Suppressor macrophage (primary cell): ENCODE data around the gene ZBTB44.
"Not testable (repeated sequence)": the region's sequence is repeated elsewhere in the genome, so short reads cannot be mapped to it uniquely, and the experiment has no call there.

ENCODE experiments used
- DNase-seq, 4 experiments: peaks; one replicate each; pipeline ENCODE4 v3.0.0-alpha.2; 2020 to 2022
- total RNA-seq, 17 experiments: gene quantifications; one replicate each; lab custom pipeline; 2026; ENCODE audit warnings: mixed read lengths in 6 of 17, inconsistent platforms in 3 of 17; lab: John Stamatoyannopoulos, UW

Gene ZBTB44, protein sequence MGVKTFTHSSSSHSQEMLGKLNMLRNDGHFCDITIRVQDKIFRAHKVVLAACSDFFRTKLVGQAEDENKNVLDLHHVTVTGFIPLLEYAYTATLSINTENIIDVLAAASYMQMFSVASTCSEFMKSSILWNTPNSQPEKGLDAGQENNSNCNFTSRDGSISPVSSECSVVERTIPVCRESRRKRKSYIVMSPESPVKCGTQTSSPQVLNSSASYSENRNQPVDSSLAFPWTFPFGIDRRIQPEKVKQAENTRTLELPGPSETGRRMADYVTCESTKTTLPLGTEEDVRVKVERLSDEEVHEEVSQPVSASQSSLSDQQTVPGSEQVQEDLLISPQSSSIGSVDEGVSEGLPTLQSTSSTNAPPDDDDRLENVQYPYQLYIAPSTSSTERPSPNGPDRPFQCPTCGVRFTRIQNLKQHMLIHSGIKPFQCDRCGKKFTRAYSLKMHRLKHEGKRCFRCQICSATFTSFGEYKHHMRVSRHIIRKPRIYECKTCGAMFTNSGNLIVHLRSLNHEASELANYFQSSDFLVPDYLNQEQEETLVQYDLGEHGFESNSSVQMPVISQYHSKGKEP
- 8.4 to 54.9 (median 30.0) reads per million in 17 experiments for total RNA-seq

DNA sequence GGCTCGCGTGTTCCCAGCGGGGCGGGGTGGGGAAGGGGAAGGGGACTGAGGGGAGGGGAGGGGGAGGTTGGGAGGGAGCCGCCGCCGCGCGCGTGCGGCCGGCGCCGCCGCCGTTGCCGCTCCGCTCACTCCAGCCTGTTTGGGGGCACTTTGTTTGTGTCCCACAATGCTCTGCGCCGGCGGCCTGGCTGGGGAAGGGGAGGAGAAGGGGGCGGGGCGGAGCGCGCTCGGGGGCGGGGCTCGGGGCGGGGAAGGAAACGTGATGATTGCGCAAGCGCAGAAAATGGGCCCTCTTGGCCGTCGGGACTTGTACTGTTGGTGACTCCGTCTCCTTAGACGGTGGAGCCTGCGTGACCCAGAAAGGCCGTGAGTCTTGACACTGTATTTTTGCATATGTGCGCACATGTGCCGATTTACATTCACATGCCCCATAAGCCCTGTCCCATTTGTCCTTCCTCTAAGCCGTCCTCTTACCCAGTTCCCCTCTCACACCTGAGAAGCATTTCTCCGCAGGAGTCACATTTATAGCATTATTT is at the start of gene ZBTB44:
TSS of gene ZBTB44 (minus strand) at position 168 of the 536 bp plus-strand sequence. CDS start 53,044 bp downstream, outside the sequence.
- DNase-seq, result peak; percentile 92 to 98 (median 93)

DNA sequence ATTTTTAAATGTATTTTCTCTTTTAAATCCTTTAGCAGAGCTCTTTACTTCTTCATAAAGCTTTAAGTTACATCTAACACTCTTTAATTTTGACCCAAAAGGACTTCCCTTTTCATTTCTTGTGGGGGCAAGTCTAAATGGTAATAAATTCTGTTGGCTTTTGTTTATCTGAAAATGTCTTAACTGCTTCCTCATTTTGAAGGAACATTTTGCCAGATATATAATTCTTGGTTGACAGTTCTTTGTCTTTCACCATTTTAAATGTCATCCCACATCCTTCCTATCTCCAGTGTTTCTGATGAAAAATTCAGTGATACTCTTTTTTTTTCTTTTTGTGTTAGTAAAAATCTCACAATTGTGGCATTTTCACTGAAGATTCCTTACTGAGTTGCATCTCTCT is 44.7 kb upstream of the ZBTB44 start:
- peak in 1 of 4 experiments; percentile 2 for DNase-seq

DNA sequence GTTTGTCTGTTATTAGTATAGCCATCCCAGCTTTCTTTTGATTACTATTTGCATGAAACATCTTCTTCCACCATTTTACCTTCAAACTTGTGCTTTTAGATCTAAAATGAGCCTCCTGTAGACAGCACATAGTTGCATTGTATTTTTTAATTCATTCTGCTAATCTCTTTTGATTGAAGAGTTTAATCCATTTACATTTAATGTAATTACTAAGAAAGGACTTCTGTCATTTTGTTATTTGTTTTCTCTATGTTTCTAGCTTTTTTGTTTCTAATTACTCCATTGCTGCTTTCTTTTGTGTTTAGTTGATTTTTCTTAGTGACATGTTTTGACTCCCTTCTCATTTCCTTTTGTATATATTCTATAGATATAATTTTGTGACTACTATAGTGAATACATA is 43.7 kb upstream of the ZBTB44 start:
- DNase-seq, result no peak

DNA sequence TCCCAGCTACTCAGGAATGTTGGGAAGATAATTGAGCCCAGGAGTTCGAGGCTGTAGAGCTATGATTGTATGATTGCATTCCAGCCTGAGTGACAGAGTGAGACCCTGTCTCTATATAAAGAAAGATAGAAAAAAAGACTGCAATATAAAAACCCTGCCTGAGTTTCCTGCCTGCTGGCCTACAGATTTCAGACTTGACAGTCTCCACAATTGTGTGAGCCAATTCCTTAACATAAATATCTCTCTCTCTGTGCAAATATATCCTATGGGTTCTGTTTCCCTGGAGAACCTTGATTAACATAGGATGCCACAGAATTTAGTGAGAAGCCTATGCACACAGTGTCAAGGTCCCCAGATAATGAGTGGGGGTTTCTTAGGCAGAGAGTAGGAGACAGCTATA is 32.5 kb upstream of the ZBTB44 start:
- no peak for DNase-seq

DNA sequence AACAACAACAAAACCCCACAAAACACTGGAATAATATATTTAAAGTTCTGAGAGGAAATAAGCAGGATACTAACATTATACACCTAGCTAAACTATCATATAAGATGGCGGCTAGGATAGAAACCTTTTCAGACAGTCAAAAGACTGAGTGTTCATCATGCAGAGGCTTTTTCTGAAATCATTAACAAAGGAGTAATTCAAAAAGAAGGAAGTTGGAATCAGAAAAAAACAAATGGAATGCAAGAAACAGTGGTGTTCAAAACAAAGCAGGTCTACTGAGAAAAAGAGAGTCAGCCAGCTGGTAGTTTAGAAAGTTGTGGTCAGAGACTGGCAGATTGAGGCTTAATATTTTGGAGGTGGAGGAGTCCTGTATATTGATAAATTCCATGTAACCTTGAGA is 30.1 kb upstream of the ZBTB44 start:
- DNase-seq, result no peak

DNA sequence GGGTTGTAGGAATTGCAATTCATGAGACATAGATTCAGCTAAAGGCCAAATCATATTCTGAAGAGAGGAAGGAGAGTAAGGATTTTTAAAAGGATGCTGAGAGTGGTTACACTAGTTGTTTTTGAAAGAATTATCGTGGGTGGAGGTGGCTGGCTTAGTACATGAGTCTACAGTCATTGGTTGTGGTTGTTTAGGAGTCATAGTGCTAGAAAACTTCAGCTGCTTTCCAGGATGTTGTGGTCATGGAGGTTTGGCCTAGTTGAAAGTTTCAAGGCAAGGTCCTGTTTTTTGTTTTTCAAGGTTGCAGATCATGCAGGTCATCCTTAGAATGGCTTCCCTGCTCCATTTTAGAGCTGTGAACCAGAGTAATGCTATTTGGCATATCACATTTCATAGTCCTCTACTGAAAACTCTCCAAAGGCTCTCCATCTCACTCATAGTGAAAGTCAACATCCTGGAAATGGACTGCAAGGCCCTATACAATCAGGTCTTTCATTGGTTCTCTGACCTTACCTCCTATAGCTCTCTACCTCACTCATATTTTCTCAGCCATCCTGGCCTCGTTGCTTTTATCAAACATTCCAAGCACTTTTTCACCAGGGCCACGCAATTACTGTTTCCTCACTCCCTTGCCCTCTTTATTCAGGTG is 26.1 kb upstream of the ZBTB44 start:
- no peak for DNase-seq

DNA sequence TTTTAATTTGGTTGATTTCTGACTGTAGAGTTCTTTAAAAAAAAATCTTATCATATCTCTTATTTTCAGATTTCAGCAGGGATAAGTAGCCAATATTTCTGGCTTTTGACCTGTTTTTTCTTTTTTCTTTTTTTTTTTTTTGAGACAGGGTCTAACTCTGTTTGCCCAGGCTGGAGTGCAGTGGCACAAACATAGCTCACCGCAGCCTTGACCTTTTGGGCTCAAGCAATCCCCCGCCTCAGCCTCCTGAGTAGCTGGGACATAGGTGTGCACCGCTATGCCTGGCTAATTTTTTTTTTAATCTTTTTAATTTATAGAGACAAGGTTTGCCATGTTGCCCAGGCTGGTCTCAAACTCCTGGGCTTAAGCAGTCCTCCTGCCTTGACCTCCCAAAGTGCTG is 23.9 kb upstream of the ZBTB44 start:
- DNase-seq, result no peak

DNA sequence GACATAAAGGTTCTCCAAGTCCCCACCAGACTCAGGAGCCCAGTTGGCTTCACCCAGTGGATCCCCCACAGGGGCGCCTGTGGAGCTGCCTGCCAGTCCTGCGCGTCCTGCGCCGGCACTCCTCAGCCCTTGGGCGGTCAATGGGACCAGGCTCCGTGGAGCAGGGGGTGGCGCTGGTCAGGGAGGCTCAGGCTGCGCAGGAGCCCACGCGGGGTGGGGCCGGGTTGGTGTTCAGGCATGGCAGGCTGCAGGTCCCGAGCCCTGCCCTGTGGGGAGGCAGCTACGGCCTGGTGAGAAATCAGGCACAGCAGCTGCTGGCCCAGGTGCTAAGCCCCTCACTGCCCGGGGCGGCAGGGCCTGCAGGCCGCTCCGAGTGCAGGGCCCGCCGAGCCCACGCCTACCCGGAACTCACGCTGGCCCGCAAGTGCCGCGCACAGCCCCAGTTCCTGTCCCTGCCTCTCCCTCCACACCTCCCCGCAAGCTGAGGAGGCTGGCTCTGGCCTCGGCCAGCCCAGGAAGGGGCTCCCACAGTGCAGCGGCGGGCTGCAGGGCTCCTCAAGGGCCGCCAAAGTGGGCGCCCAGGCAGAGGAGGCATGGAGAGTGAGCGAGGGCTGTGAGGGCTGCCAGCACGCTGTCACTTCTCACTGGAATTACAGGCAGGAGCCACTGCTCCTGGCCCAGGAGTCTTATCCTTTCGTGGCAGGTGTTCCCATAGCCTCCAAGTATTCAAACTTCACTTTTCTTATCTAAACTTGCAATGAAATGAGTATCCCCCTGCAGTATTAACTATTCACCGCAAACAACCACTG is 22.8 kb upstream of the ZBTB44 start:
- DNase-seq, result no peak

DNA sequence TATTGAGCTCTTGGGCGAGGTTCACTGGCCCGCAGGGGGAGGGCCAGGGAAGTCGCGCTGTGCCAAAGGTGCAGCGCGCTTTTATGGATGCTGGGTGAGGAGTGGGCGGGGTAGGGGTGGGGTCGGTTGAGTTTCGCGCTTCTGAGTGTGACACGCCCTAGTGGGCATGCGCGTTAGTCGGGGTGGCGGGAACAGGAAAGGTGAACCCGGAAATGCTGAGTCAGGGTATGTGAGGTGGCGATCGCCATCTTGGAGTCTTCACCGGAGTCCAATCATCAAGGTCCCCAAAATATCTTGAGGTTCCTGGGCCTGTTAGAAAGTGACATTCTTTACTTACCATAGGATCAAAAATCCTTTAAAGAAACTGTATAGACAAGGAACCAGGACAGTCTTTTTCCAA is 16.7 kb upstream of the ZBTB44 start:
- DNase-seq, result not testable (repeated sequence)

DNA sequence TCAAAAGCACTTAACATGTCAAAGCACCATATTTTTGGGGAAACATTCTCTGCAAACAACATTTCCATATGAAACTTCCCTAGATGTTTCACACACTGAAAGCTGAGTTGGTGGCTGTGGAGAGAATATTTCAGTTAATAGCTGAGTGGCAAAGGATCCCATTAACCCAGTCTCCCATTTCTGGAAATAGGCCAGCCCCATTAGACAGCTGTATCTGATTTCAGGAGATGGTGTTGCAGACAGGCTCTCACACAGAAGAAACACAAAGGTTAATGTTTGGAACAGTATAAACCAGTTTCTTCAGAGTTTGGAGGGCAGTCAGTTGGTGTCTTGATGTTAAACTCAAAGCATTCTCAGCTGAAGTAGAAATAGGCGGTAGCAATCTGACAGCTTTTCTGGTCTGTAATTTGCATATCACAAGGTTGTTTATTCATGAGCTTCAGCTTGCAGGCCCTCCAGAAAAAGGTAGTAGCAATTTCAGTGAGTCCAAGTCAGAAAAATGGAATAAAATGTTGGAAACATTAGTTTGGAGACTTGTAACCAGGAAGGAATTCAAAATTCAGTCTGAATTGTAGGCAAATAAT is 15.5 kb upstream of the ZBTB44 start:
- no peak for DNase-seq

DNA sequence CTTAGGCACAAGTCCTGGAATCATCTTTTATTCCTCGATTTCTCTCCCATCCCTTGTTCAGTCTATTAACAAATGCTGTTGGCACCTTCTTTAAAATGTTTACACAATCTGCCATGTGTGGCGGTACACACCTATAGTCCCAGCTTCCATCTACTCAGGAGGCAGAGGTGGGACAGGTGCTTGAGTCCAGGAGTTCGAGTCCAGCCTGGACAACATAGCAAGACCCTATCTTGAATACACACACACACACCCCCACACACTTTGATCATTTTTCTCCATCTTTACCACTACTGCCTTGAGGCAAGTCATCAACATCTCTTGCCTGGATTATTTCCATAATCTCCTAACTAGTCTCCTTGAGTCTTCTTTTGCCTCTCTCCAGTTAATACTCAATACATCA is 13.7 kb upstream of the ZBTB44 start:
- DNase-seq, result no peak

DNA sequence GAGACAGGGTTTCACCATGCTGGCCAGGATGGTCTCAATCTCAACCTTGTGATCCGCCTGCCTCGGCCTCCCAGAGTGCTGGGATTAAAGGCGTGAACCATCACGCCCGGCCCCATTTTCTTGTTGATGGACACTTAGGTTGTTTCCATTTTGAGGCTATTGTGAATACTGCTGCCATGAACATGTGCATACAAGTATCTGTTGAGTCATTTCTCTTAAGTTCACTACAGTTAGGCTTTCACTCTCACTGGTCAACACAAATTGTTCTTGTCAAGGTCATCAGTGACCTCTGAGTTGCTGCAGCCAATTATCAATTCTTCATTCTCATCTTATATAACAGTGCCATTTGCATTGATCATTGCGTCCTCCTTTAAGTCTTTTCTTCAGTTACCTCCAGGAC is 13.0 kb upstream of the ZBTB44 start:
- no peak for DNase-seq

DNA sequence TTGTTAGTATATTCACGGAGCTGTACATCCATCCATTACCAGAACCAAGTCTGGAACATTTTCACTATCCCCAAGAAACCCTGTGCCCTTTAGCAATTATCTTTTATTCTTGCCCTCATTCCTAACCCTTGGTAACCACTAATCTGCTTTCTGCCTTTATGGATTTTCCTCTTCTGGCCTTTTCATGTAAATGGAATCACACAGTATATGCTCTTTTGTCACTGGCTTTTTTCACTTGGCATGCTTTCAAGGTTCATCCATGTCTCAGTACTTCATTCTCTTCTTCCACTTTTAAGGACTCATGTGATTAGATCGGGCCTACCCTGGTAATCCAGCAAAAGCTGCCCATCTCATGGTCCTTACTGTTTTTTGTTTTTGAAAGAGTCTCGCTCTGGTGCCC is 11.0 kb upstream of the ZBTB44 start:
- DNase-seq, result no peak

DNA sequence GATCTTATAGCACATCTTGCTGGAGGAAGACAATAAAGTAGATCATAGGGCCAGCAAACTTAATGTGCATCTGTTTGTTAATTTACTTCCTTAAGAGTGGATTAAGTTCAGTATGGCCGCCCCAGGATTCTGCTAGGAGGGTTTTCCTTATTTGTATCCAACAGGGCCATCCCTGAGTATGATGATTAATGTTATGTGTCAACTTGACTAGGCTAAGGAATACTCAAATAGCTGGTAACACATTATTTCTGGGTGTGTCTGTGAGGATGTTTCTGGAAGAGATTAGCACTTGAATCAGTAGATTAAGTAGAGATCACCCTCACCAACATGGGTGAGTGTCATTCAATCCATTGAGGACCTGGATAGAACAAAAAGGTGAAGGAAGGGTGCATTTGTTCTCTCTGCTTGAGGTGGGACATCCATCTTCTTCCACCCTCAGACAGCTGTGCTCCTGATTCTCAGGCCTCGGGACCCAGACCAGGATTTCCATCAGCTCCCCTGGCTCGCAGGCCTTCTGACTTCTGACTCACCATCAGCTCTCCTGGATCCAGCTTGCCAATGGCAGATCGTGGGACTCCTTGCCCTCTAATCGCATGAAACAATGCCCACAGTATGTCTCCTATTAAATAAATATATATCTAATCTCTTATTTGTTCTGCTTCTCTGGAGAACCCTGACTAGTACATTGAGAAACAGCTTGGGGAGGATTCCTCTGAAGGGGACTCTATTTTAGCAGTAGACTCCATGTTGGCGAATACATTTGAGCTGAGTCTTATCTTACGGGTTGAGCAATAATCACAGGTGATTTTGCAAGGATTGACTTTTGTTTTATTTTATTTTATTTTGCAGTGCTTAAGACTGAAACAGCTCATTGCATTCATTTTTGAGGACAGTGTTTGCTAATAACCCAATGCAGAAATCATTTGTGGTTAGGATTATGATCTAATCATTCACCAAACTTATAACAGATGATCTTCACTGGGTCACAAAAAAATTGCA is 9.0 kb upstream of the ZBTB44 start:
- no peak for DNase-seq

DNA sequence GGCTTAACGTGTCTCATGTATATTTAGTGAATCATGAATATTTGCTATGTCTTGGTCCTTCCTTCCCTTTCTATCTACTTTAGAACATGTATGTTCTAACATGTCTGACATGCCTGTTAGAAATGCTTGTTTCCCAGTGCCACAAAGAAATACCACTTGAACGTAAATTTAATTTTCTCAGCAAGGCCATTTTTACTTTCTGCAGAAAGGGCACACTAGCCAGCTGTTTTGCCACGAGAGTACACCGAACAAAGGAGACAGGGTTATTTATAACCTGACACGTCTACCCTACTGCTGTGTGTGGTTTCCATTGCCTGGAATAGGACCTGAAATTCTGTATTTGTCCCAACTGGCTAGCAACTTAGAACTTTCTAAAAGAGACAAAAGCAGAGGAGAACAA is 7.4 kb upstream of the ZBTB44 start:
- DNase-seq, result no peak

DNA sequence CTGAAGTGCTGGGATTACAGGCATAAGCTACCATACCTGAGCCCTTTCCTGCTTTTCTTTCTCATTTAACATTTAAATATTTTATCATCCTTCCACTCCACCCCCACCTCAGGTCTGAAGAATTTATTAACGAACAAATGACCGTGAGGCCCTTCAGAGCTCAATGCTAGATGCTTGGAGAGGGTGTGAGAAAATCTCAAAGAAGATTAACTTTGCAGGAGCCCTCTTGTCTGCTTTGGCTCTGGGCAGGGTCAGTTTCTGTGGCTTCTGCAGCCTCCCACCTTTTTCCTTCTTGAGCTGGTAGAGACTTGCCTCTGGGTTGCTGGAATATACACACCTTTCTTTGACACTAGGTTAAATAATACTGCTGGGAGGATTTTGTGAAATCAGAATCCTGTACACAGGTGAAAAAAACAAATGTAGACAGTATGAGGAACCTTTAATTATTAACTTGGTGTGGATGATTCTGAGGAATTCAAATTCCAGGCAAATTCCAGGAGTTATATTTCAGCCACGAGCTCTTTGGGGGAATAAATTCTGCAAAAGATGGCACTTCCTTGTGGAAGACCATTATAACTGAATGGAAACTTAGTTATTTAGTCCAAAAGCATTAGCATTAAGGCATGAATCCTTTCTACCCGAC is 3.4 kb upstream of the ZBTB44 start:
- no peak for DNase-seq

DNA sequence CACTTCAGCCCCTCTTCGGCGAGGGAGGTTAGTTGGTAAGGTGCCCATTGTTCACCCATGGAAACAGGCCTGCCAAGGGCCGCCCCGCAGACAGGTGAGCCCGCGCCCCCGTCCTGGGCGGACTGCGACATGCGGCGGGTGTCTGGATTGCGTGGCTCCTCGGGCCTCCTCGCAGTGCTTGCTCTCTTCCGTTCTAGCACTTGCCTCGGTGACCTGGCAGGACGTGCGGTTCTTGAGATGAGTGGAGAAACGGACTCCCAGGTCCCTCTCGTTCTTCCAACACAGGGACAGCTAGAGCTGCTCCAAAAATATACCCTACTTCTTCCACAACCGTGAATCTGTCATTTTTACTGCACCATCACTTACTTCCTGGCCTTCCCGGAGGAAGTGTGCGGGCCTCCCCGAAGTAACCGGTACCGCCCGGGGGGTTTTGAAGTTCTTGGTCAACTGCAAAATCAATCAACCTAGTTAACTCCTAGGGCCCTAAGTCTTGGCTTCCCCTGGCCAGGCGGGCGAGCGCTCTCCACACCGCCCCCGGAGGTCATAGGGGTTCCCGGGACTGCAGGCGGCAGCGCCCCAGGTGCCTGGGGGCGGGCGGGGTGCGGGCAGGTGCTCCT is 745 bp upstream of the ZBTB44 start:
- peak in 3 of 4 experiments; percentile 20 to 54 (median 22) for DNase-seq

DNA sequence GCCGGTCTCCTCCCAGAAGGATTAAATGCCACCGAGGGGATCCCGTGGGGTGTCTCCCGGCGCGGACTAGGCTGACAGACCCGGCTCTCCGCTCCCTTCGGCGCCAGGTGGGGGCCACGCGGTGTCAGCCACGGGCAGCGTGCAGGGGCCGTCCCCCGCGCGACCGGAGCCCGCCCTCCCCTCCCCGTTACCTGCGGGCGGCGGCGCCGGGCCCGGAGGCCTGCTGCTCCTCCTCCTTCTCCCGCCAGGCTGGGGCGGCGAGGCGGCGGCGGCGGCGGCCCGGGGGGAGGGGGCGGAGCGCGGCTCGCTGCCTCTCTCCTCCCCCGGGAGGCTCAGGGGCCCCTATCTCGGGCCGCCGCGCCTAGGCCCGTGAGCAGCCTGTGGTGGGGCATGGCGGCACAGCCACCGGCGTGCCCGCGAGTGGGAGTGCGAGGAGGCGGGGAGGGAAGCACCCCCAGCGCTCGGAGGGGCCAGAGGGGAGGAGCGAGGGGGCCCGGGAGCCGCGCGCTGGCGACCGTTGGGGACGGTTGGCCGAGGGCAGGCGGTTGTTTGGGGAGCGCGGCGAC is 450 bp downstream of the ZBTB44 start:
- peak; percentile 57 to 83 (median 66) for DNase-seq

DNA sequence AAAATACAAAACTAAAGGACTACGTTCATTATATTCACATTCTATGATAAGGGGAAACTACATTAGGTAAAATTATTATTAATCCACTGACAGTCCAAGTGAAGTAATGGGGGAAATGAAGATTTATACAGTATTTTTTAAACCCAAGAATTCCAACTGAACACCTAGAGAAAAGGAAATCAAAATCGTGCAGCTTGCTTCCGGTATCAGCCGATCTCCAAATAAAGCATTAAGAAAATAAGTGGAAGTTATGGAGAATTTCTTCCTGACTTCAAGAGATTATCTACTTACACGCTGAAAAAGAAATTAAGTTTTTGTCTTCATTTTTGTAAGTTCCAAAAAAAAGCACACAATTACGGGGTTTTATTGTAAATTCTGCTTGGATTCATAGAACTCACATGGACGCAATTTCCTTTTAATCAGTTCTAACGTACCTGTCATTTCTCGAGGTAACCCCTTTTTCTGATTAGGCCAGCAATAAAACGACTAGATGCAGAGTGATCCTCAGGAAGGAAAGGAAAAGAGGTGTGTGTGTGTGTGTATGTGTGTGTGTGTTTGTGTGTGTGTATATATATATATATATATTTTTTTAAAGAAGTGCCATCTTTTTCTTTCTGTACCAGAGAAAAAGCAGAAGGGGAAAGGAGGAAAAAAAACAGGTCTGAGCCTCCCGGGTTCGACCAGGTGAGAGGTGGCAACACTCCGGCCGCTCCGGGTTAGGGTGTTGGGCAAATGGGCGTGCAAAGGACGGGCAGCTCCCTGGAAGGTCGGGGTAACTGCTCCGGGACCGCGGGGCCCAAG is 1.1 kb downstream of the ZBTB44 start:
- peak in 2 of 4 experiments; percentile 10 to 27 for DNase-seq
